Measurements from ENCODE around the gene CA5A. TPM values are rescaled to one million over a fixed set of nuclear protein-coding genes. Genes with fewer than 3 reads are reported as not detected.

The CA5A gene
- total and polyA plus RNA-seq, 2 of the 13 experiments (the other 11 are each of a cell fraction or from before 2014, with no cell fraction given): 66.8 to 106 TPM

- peak overlapping the region; percentile 77 for H3K4me2 ChIP-seq (ENCODE audit: low read depth, low read length)
- intact Hi-C loops (cut with micrococcal nuclease; ENCODE audit: unreplicated experiment) (loop anchor here (10.0 kb wide), 1 partner anchor 470 kb away; the partner anchor contains the start of gene FBXO31), in situ Hi-C loops (cut with HindIII; ENCODE audit: extremely low pct_ligation_motif_present, low pct_unique_long_range_greater_than_20kb) (loop anchor here (5.0 to 25.0 kb wide), 2 partner anchors 78 to 468 kb away; partner anchors contain the start of genes FBXO31 and MAP1LC3B)
- POLR2A ChIA-PET: interaction anchor here (0.8 to 8.8 kb wide), 3 partner anchors 13 to 76 kb away, joined by 3 to 180 read pairs (median 8); partner anchors contain the start of gene SLC7A5
- no peak overlapping the region for H2AFZ ChIP-seq (ENCODE audit: low read length)
- peak overlapping the region; percentile 61 for H3K9ac ChIP-seq (ENCODE audit: insufficient read depth, low read depth, low read length)
- H3K4me1 ChIP-seq (ENCODE audit: insufficient read depth, low read length): peaks cover 100% of the 10 kb centered on the region
- peaks cover 93% of the 10 kb centered on the region for H3K79me2 ChIP-seq (ENCODE audit: insufficient read depth, low read length)
- H3K27ac ChIP-seq (ENCODE audit: extremely low read length, insufficient read depth, low read length): peak overlapping the region; percentile 98
- ATAC-seq (no peak), DNase-seq (ENCODE audit: low spot score) (no peak), FAIRE-seq (no peak)
- no TSS peak for BruUV-seq (replicated peaks)
- H4K20me1 ChIP-seq (ENCODE audit: insufficient read depth, low read length): peaks cover 20% of the 10 kb centered on the region
- peaks cover 15 to 36% of the 10 kb centered on the region in 2 experiments for H3K36me3 ChIP-seq (replicated peaks in 1 of 2; ENCODE audit: control insufficient read depth in 1 of 2, insufficient read depth in 2 of 2, low read length in 2 of 2)
- CTCF ChIA-PET (ENCODE audit: low intra/inter-chr PET ratio, low total read pairs): no interaction called here
- no peaks in the 10 kb centered on the region for H3K9me3 ChIP-seq (ENCODE audit: low read length)
- 76% methylated on average over 17 of the region's 22 CpGs for WGBS (ENCODE audit: low lambda C conversion rate)
- H3K4me3 ChIP-seq (replicated peaks in 1 of 3; ENCODE audit: insufficient read depth in 1 of 3, low read depth in 2 of 3, low read length in 3 of 3): peak overlapping the region in 1 of 3 experiments; percentile 66; a peak in 2 of 6 replicates
- H3K27me3 ChIP-seq (ENCODE audit: control insufficient read depth in 1 of 2, insufficient read depth in 2 of 2, low read length in 2 of 2): no peaks in the 10 kb centered on the region
- TF ChIP-seq SRF (IDR thresholded peaks at IDR 0.05; ENCODE audit: low read depth, low read length): no peak
- TF ChIP-seq ZNF558 (CRISPR knock-in tag; IDR thresholded peaks at IDR 0.05; ENCODE audit: borderline replicate concordance): 0 out of 2 replicates have a peak, but pooled peaks have one; percentile 37
- 0 out of 2 replicates have a peak, but pooled peaks have one; percentile 32 for TF ChIP-seq ZFP91 (CRISPR knock-in tag; IDR thresholded peaks at IDR 0.05; ENCODE audit: borderline replicate concordance)
- TF ChIP-seq HNRNPL (IDR thresholded peaks at IDR 0.05; ENCODE audit: low read depth, low read length): peak; percentile 66; the same call in 1 of the 2 replicates
- peak; percentile 18; the same call in 1 of the 2 replicates for TF ChIP-seq TOPORS (CRISPR knock-in tag; IDR thresholded peaks at IDR 0.05)
- peak; percentile 87; the same call in 1 of the 2 replicates for TF ChIP-seq POLR2AphosphoS2 (IDR thresholded peaks at IDR 0.05; ENCODE audit: low read depth, low read length)
- no peak for TF ChIP-seq RBM22 (optimal IDR thresholded peaks at IDR 0.05; ENCODE audit: low read length)
- TF ChIP-seq TARDBP (CRISPR knock-in tag; IDR thresholded peaks at IDR 0.05): peak; percentile 41; the same call in 1 of the 2 replicates
- 0 out of 2 replicates have a peak, but pooled peaks have one; percentile 58 for TF ChIP-seq TMF1 (CRISPR knock-in tag; IDR thresholded peaks at IDR 0.05; ENCODE audit: low read depth)
- TF ChIP-seq CSRNP1 (CRISPR knock-in tag; IDR thresholded peaks at IDR 0.05): peak; percentile 69; the same call in 1 of the 2 replicates
- no peak for TF ChIP-seq TCF7 (IDR thresholded peaks at IDR 0.05; ENCODE audit: low read depth)
- TF ChIP-seq ZNF687 (CRISPR knock-in tag; IDR thresholded peaks at IDR 0.05): peak; percentile 65
- 0 out of 2 replicates have a peak, but pooled peaks have one; percentile 18 for TF ChIP-seq ZNF274 (CRISPR knock-in tag; IDR thresholded peaks at IDR 0.05)
- no peak for TF ChIP-seq ETV6 (CRISPR knock-in tag; conservative IDR thresholded peaks at IDR 0.05)
- TF ChIP-seq ZBTB20 (CRISPR knock-in tag; IDR thresholded peaks at IDR 0.05; ENCODE audit: borderline replicate concordance, low read depth): peak; percentile 53; the same call in 1 of the 2 replicates
- TF ChIP-seq KMT2A (CRISPR knock-in tag; IDR thresholded peaks at IDR 0.05): no peak
Measured at GRCh38 chr16:87854907-87855683, 81.2 kb downstream of the CA5A start.
